CD14-positive monocyte (primary cell): Measurements from ENCODE around the gene MGAT4A. TPM values are rescaled to one million over a fixed set of nuclear protein-coding genes. Genes with fewer than 3 reads are reported as not detected.

ENCODE experiments used
- DNase-seq, 3 donors: peaks; one replicate each; pipeline ENCODE4 v3.0.0-alpha.2; 2011 to 2022
- H2AFZ ChIP-seq: 2 replicates; pipeline ENCODE4 v1.6.0; 2012; ENCODE audit warnings: mild to moderate bottlenecking, low read depth, low read length, inconsistent platforms; ENCODE audit not compliant: insufficient read depth, poor library complexity, severe bottlenecking
- H3K27ac ChIP-seq, 2 donors: 1 replicate in 1 of 2; 2 replicates in 1 of 2; pipeline ENCODE4 v1.5.1; 2012 to 2013; ENCODE audit warnings: low read length in 2 of 2, control low read depth in 1 of 2, inconsistent platforms in 1 of 2, low read depth in 1 of 2, mild to moderate bottlenecking in 1 of 2
- H3K27me3 ChIP-seq, 2 donors: one replicate each; pipeline versions ENCODE4 v1.6.0 to v1.6.1; 2011 to 2013; ENCODE audit warnings: low read length in 2 of 2; ENCODE audit not compliant: control insufficient read depth in 2 of 2, insufficient read depth in 2 of 2
- H3K36me3 ChIP-seq, 2 donors: replicated peaks in 1 of 2; 1 replicate in 1 of 2; 2 replicates in 1 of 2; pipeline versions ENCODE4 v1.5.1 to v1.6.1; 2012 to 2013; ENCODE audit warnings: low read length in 2 of 2, control low read depth in 1 of 2, inconsistent platforms in 1 of 2, mild to moderate bottlenecking in 1 of 2; ENCODE audit not compliant: insufficient read depth in 2 of 2, control insufficient read depth in 1 of 2
- H3K4me1 ChIP-seq, 2 donors: 1 replicate in 1 of 2; 2 replicates in 1 of 2; pipeline versions ENCODE4 v1.5.1 to v1.6.1; 2012 to 2013; ENCODE audit warnings: low read length in 2 of 2, control low read depth in 1 of 2, inconsistent platforms in 1 of 2, mild to moderate bottlenecking in 1 of 2, moderate library complexity in 1 of 2; ENCODE audit not compliant: insufficient read depth in 2 of 2, control insufficient read depth in 1 of 2
- H3K4me2 ChIP-seq: replicated peaks from 2 replicates; pipeline ENCODE3; 2012; ENCODE audit warnings: low read length, moderate library complexity, mild to moderate bottlenecking; ENCODE audit not compliant: poor library complexity, severe bottlenecking; ENCODE audit errors: extremely low read depth
- H3K4me3 ChIP-seq, 3 experiments: fragments of 200-600 bp in 1 of 3; sonication (generic) in 1 of 3; replicated peaks in 1 of 3; 1 replicate in 2 of 3; 2 replicates in 1 of 3; pipeline ENCODE4 v1.5.1; 2011 to 2013; ENCODE audit warnings: low read length in 3 of 3, mild to moderate bottlenecking in 3 of 3, control low read depth in 2 of 3, low read depth in 2 of 3, inconsistent platforms in 1 of 3, moderate library complexity in 1 of 3
- H3K79me2 ChIP-seq: 2 replicates; pipeline ENCODE4 v1.6.0; 2012; ENCODE audit warnings: mild to moderate bottlenecking, control low read depth, inconsistent platforms, low read length, moderate library complexity; ENCODE audit not compliant: insufficient read depth
- H3K9ac ChIP-seq: 2 replicates; pipeline ENCODE4 v1.6.0; 2017; ENCODE audit warnings: low read length, mild to moderate bottlenecking; ENCODE audit not compliant: insufficient read depth, poor library complexity, severe bottlenecking
- H3K9me3 ChIP-seq, 2 donors: replicated peaks in 1 of 2; 1 replicate in 1 of 2; 2 replicates in 1 of 2; pipeline versions ENCODE4 v1.5.1 to v1.6.1; 2012 to 2013; ENCODE audit warnings: low read length in 2 of 2, control low read depth in 1 of 2; ENCODE audit not compliant: control insufficient read depth in 1 of 2, insufficient read depth in 1 of 2
- H4K20me1 ChIP-seq: 2 replicates; pipeline ENCODE4 v1.6.0; 2012; ENCODE audit warnings: mild to moderate bottlenecking, low read length, control low read depth, moderate library complexity; ENCODE audit not compliant: insufficient read depth
- H3K27ac Mint-ChIP-seq, 7 donors: one replicate each; pipeline ENCODE4 v1.8.0; 2020; ENCODE audit warnings: mild to moderate bottlenecking in 7 of 7, mixed read lengths in 7 of 7, moderate library complexity in 6 of 7, inconsistent platforms in 2 of 7
- H3K27me3 Mint-ChIP-seq, 3 donors: one replicate each; pipeline ENCODE4 v1.8.0; 2021 to 2022; ENCODE audit warnings: low read depth in 3 of 3, mild to moderate bottlenecking in 3 of 3, mixed read lengths in 3 of 3, moderate library complexity in 3 of 3, inconsistent platforms in 1 of 3
- H3K36me3 Mint-ChIP-seq, 2 donors: one replicate each; pipeline ENCODE4 v1.8.0; 2020; ENCODE audit warnings: mixed read lengths in 2 of 2, inconsistent platforms in 1 of 2, mild to moderate bottlenecking in 1 of 2
- H3K4me1 Mint-ChIP-seq: one replicate; pipeline ENCODE4 v1.8.0; 2020; ENCODE audit warnings: mild to moderate bottlenecking, mixed read lengths
- H3K4me3 Mint-ChIP-seq, 2 donors: one replicate each; pipeline ENCODE4 v1.8.0; 2020; ENCODE audit warnings: mild to moderate bottlenecking in 2 of 2, mixed read lengths in 2 of 2, moderate library complexity in 1 of 2
- H3K9me3 Mint-ChIP-seq, 7 donors: one replicate each; pipeline ENCODE4 v1.8.0; 2020 to 2022; ENCODE audit warnings: mixed read lengths in 7 of 7, mild to moderate bottlenecking in 6 of 7, moderate library complexity in 6 of 7, inconsistent platforms in 2 of 7
- WGBS: methylation state at CpG from one replicate; pipeline ENCODE4 v1.1.5; 2013; ENCODE audit warnings: missing lambda C conversion rate; ENCODE audit not compliant: insufficient coverage; 5-methylcytosine and 5-hydroxymethylcytosine counted together
- intact Hi-C, 2 donors: fragments of 100-400 bp; cut with micrococcal nuclease; formaldehyde crosslinking; loops; one replicate each; pipeline versions ENCODE4 v1.15.0 to v1.15.1; 2023
- polyA plus RNA-seq, 3 donors: library from polyadenylated mRNA; depleted of rRNA in 1 of 3; unstranded in 2 of 3; stranded (reverse) in 1 of 3; fragments of 300-500 nt in 2 of 3; fragments of >200 nt in 1 of 3; fragmentation: Illumina TruSeq in 2 of 3; gene quantifications; 1 replicate in 2 of 3; 2 replicates in 1 of 3; pipeline ENCODE4 v1.2.3, GENCODE V29; 2012 to 2021
- TF ChIP-seq, protein P1 (sequence below): fragments of 200-600 bp; IDR thresholded peaks from one replicate; pipeline ENCODE4 v1.8.0; 2022; ENCODE audit warnings: antibody characterized with exemption, mild to moderate bottlenecking

Gene MGAT4A
- polyA plus RNA-seq, 3 donors: 24.3 to 35.9 (median 35.1) TPM

DNA sequence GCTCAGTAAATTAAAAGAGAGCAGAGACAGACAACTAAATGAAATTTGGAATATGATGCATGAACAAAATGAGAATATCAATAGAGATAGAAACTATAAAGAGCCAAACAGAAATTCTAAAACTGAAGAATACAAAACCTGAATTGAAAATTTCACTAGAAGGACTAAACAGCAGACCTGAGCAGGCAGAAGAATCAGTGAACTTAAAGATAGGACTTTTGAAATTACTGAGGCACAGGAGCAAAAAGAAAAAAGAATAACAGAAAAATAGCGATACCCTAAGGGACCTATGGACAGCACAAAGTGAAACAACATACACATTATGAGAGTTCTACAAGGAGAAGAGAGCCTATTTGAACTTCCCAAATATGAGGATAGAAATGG lies 80.9 kb downstream of the MGAT4A start:
- Histone ChIP-seq H3K4me1 (peaks cover 4% of the 10 kb centered on the region in 2 donors), H2AFZ (no peak overlapping the region), H4K20me1 (peaks cover 4% of the 10 kb centered on the region), H3K36me3 (peaks cover 21 to 41% of the 10 kb centered on the region in 2 donors), H3K9ac (no peak overlapping the region), H3K27me3 (no peaks in the 10 kb centered on the region), H3K4me3 (no peak overlapping the region), H3K4me2 (no peak overlapping the region), H3K27ac (no peak overlapping the region), H3K9me3 (no peaks in the 10 kb centered on the region), H3K79me2 (no peaks in the 10 kb centered on the region)
- H3K4me1 Mint-ChIP-seq: peaks cover 19% of the 10 kb centered on the region
- H3K9me3 Mint-ChIP-seq: peaks cover 0 to 1% (median 0%) of the 10 kb centered on the region in 7 donors
- DNase-seq: no peak
- peaks cover 36 to 50% of the 10 kb centered on the region in 2 donors for H3K36me3 Mint-ChIP-seq
- intact Hi-C loops: loop anchor here (2.0 to 5.0 kb wide), 3 partner anchors 187 to 417 kb away; no protein-coding TSS in a partner anchor
- no peak overlapping the region for H3K4me3 Mint-ChIP-seq
- peak overlapping the region in 1 of 7 donors; percentile 21 for H3K27ac Mint-ChIP-seq
- TF ChIP-seq, protein P1, sequence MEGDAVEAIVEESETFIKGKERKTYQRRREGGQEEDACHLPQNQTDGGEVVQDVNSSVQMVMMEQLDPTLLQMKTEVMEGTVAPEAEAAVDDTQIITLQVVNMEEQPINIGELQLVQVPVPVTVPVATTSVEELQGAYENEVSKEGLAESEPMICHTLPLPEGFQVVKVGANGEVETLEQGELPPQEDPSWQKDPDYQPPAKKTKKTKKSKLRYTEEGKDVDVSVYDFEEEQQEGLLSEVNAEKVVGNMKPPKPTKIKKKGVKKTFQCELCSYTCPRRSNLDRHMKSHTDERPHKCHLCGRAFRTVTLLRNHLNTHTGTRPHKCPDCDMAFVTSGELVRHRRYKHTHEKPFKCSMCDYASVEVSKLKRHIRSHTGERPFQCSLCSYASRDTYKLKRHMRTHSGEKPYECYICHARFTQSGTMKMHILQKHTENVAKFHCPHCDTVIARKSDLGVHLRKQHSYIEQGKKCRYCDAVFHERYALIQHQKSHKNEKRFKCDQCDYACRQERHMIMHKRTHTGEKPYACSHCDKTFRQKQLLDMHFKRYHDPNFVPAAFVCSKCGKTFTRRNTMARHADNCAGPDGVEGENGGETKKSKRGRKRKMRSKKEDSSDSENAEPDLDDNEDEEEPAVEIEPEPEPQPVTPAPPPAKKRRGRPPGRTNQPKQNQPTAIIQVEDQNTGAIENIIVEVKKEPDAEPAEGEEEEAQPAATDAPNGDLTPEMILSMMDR: no peak
- no CpG with 5 or more reads among the region's 1 CpG for WGBS
- no peaks in the 10 kb centered on the region for H3K27me3 Mint-ChIP-seq

DNA sequence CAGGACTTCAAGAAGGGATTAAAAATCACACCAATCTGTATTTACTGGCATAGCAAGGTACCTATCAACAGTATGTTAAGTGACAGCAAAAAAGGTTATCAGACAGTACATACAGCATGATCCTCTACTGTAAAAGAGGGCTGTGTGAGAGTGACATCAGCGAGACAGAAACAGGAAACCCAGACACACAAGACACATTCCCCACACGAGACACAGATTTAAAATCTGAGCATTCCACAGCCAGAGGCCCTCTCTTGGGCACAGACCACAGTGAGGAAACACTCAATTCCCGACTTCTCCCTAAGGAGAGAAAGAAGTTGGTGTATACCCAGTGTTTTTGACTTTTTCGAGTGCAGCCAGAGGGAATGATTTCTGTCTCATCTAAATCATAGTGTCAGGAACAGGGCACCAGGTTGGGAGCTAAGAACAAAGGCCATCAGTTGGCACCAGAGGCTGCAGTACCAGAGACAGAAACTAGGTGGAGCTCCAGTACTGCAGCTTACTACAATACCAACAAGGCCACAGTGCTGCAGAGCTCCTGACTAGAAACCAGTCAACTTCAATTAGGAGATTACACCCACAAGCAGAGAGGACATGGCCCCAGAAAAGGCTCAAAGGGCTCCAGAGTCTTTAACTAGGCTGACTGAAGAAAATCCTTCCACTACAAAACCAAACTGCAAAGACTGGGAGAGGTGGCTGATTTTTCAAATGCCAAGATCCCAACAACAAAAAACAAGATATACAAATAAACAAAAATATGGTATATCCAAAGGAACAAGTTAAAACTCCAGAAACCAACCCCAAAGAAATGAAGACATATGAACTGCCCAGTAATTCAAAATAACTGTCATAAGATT lies 81.6 kb downstream of the MGAT4A start:
- Mint-ChIP-seq H3K4me1 (peaks cover 13% of the 10 kb centered on the region), H3K9me3 (peaks cover 0 to 1% (median 0%) of the 10 kb centered on the region in 7 donors), H3K27ac (peak overlapping the region in 3 of 7 donors; percentile 8 to 50 (median 21)), H3K27me3 (no peaks in the 10 kb centered on the region), H3K4me3 (no peak overlapping the region), H3K36me3 (peaks cover 39 to 56% of the 10 kb centered on the region in 2 donors)
- Histone ChIP-seq H3K36me3 (peaks cover 21 to 47% of the 10 kb centered on the region in 2 donors), H3K9ac (no peak overlapping the region), H3K9me3 (no peaks in the 10 kb centered on the region), H4K20me1 (peaks cover 4% of the 10 kb centered on the region), H2AFZ (no peak overlapping the region), H3K27ac (no peak overlapping the region), H3K4me3 (no peak overlapping the region), H3K4me1 (no peaks in the 10 kb centered on the region), H3K4me2 (no peak overlapping the region), H3K79me2 (no peaks in the 10 kb centered on the region), H3K27me3 (no peaks in the 10 kb centered on the region)
- intact Hi-C loops: loop anchor here (2.0 to 5.0 kb wide), 3 partner anchors 187 to 418 kb away; no protein-coding TSS in a partner anchor
- TF ChIP-seq, protein P1: peak; percentile 96
- no CpG with 5 or more reads among the region's 4 CpGs for WGBS
- peak; percentile 64 to 84 (median 70) for DNase-seq
